NCI-H526 (cell line): ENCODE data around the gene CBX1.
"Not testable (repeated sequence)": the region's sequence is repeated elsewhere in the genome, so short reads cannot be mapped to it uniquely, and the experiment has no call there.

Experiments
- DNase-seq, 2 experiments: peaks; one replicate each; lab custom pipeline; 2025; lab: John Stamatoyannopoulos, UW

The CBX1 gene

GRCh38 chr17:48051706-48052486, 49.4 kb downstream of the CBX1 start:
- DNase-seq = no peak

- DNase-seq = no peak
These were observed 50.0 kb downstream of the CBX1 start for GRCh38 chr17:48051283-48051682.

GRCh38 chr17:48048384-48049126, 52.7 kb downstream of the CBX1 start:
- peak; percentile 77 to 92 for DNase-seq

GRCh38 chr17:48047741-48048383, 53.4 kb downstream of the CBX1 start, which contains the start of gene NFE2L1:
NFE2L1 (plus strand) TSS chr17:48048359; CDS start chr17:48051119, 2,760 bp downstream.
- peak; percentile 100 for DNase-seq

- DNase-seq = no peak
These were observed 54.1 kb downstream of the CBX1 start for GRCh38 chr17:48047113-48047740.

GRCh38 chr17:48046296-48046695, 55.0 kb downstream of the CBX1 start:
- DNase-seq = no peak

GRCh38 chr17:48045316-48046001, 55.8 kb downstream of the CBX1 start:
- DNase-seq = no peak

- no peak for DNase-seq
These were observed 56.4 kb downstream of the CBX1 start for GRCh38 chr17:48044851-48045250.

- DNase-seq = no peak
These were observed 58.1 kb downstream of the CBX1 start for GRCh38 chr17:48043176-48043575.

- DNase-seq = no peak
These were observed 62.6 kb downstream of the CBX1 start for GRCh38 chr17:48038687-48039086.

GRCh38 chr17:48037838-48038323, 63.4 kb downstream of the CBX1 start:
- DNase-seq = no peak

- DNase-seq = peak; percentile 17 to 70
These were observed 64.0 kb downstream of the CBX1 start, which contains the start of gene COPZ2 for GRCh38 chr17:48037036-48037837. COPZ2 (minus strand) TSS chr17:48037797; CDS start chr17:48037777, 20 bp downstream.

GRCh38 chr17:48036693-48037035, 64.6 kb downstream of the CBX1 start:
- no peak for DNase-seq

GRCh38 chr17:48034734-48035133, 66.5 kb downstream of the CBX1 start:
- not testable (repeated sequence) for DNase-seq

- no peak for DNase-seq
These were observed 69.3 kb downstream of the CBX1 start for GRCh38 chr17:48031966-48032365.

- DNase-seq = no peak
These were observed 70.7 kb downstream of the CBX1 start for GRCh38 chr17:48030531-48030930.

GRCh38 chr17:48028736-48029135, 72.5 kb downstream of the CBX1 start:
- DNase-seq = no peak

- DNase-seq = no peak
These were observed 73.8 kb downstream of the CBX1 start for GRCh38 chr17:48027322-48027981.

GRCh38 chr17:48026502-48027321, 74.6 kb downstream of the CBX1 start:
- peak; percentile 88 to 97 for DNase-seq
